Mesenchymal stem cell (in vitro differentiated cells and primary cell): ENCODE data around the gene INO80C.

Source experiments
- DNase-seq: peaks from one replicate; pipeline ENCODE4 v3.0.0-alpha.2; 2013
- H2AFZ ChIP-seq: one replicate; pipeline ENCODE4 v1.6.1; 2013; ENCODE audit warnings: low read depth, mild to moderate bottlenecking, control low read depth, inconsistent platforms, low read length, moderate library complexity
- H2AK5ac ChIP-seq: 2 replicates; pipeline ENCODE4 v1.6.1; 2013; ENCODE audit warnings: low read length, moderate library complexity, mild to moderate bottlenecking, inconsistent platforms; ENCODE audit not compliant: severe bottlenecking
- H2BK120ac ChIP-seq: one replicate; pipeline ENCODE4 v1.6.1; 2013; ENCODE audit warnings: low read depth, mild to moderate bottlenecking, inconsistent platforms, low read length, moderate library complexity
- H2BK12ac ChIP-seq, 2 experiments: one replicate each; pipeline ENCODE4 v1.6.1; 2013; ENCODE audit warnings: inconsistent platforms in 2 of 2, low read length in 2 of 2, mild to moderate bottlenecking in 2 of 2, moderate library complexity in 2 of 2, control low read depth in 1 of 2
- H2BK15ac ChIP-seq: one replicate; pipeline ENCODE4 v1.6.1; 2013; ENCODE audit warnings: mild to moderate bottlenecking, low read depth, inconsistent platforms; ENCODE audit not compliant: poor library complexity, severe bottlenecking
- H2BK5ac ChIP-seq: 2 replicates; pipeline ENCODE4 v1.6.1; 2013; ENCODE audit warnings: low read depth, mild to moderate bottlenecking, low read length, control low read depth, inconsistent platforms; ENCODE audit not compliant: poor library complexity, severe bottlenecking
- H3K14ac ChIP-seq, 2 experiments: one replicate each; pipeline ENCODE4 v1.6.1; 2013; ENCODE audit warnings: inconsistent platforms in 2 of 2, low read length in 2 of 2, control low read depth in 1 of 2, mild to moderate bottlenecking in 1 of 2, moderate library complexity in 1 of 2
- H3K18ac ChIP-seq, 2 experiments: one replicate each; pipeline ENCODE4 v1.6.1; 2013; ENCODE audit warnings: inconsistent platforms in 2 of 2, low read length in 2 of 2, control low read depth in 1 of 2, low read depth in 1 of 2, mild to moderate bottlenecking in 1 of 2
- H3K23ac ChIP-seq, 2 experiments: one replicate each; pipeline ENCODE4 v1.6.1; 2013; ENCODE audit warnings: inconsistent platforms in 2 of 2, low read length in 2 of 2, mild to moderate bottlenecking in 2 of 2, moderate library complexity in 2 of 2, control low read depth in 1 of 2
- H3K27ac ChIP-seq: 2 replicates; pipeline ENCODE4 v1.5.1; 2013; ENCODE audit warnings: mild to moderate bottlenecking, moderate library complexity, low read length, control low read depth, inconsistent platforms; ENCODE audit not compliant: poor library complexity, severe bottlenecking
- H3K27me3 ChIP-seq, 2 experiments: 2 replicates each; pipeline versions ENCODE4 v1.6.1 to v1.7.0; 2013; ENCODE audit warnings: low read length in 2 of 2, mild to moderate bottlenecking in 2 of 2, moderate library complexity in 2 of 2, control low read depth in 1 of 2, inconsistent platforms in 1 of 2; ENCODE audit not compliant: control insufficient read depth in 1 of 2, insufficient read depth in 1 of 2
- H3K36me3 ChIP-seq, 2 experiments: 2 replicates each; pipeline versions ENCODE4 v1.6.1 to v1.7.0; 2013; ENCODE audit warnings: low read length in 2 of 2, control low read depth in 1 of 2, inconsistent platforms in 1 of 2, low read depth in 1 of 2, mild to moderate bottlenecking in 1 of 2; ENCODE audit not compliant: insufficient read depth in 2 of 2, control insufficient read depth in 1 of 2
- H3K4ac ChIP-seq, 2 experiments: one replicate each; pipeline ENCODE4 v1.6.1; 2013; ENCODE audit warnings: inconsistent platforms in 2 of 2, low read length in 2 of 2, mild to moderate bottlenecking in 2 of 2, moderate library complexity in 2 of 2, control low read depth in 1 of 2, low read depth in 1 of 2
- H3K4me1 ChIP-seq: 2 replicates; pipeline ENCODE4 v1.6.1; 2013; ENCODE audit warnings: low read depth, low read length, control low read depth; ENCODE audit not compliant: control insufficient read depth, insufficient read depth
- H3K4me2 ChIP-seq: 2 replicates; pipeline ENCODE4 v1.6.1; 2013; ENCODE audit warnings: low read length, mild to moderate bottlenecking, inconsistent platforms; ENCODE audit not compliant: poor library complexity, severe bottlenecking
- H3K4me3 ChIP-seq, 2 experiments: 2 replicates each; pipeline versions ENCODE4 v1.5.1 to v1.7.0; 2013; ENCODE audit warnings: low read length in 2 of 2, mild to moderate bottlenecking in 2 of 2, control low read depth in 1 of 2, low read depth in 1 of 2; ENCODE audit not compliant: insufficient read depth in 1 of 2
- H3K79me1 ChIP-seq: replicated peaks from 2 replicates; pipeline ENCODE4 v1.6.1; 2013; ENCODE audit warnings: mild to moderate bottlenecking, control low read depth, low read length, inconsistent platforms; ENCODE audit not compliant: poor library complexity, severe bottlenecking
- H3K9ac ChIP-seq: 2 replicates; pipeline ENCODE4 v1.7.0; 2013; ENCODE audit warnings: mild to moderate bottlenecking, low read length, moderate library complexity
- H3K9me3 ChIP-seq: 2 replicates; pipeline ENCODE4 v1.7.0; 2013; ENCODE audit warnings: mild to moderate bottlenecking, low read length; ENCODE audit not compliant: control insufficient read depth
- H4K8ac ChIP-seq: one replicate; pipeline ENCODE4 v1.6.1; 2013; ENCODE audit warnings: inconsistent platforms, mild to moderate bottlenecking, low read length, moderate library complexity
- H4K91ac ChIP-seq: one replicate; pipeline ENCODE4 v1.6.1; 2013; ENCODE audit warnings: mild to moderate bottlenecking, low read length, inconsistent platforms
- WGBS: methylation state at CpG from one replicate; pipeline ENCODE4 v1.1.7; 2013; ENCODE audit warnings: mixed read lengths; 5-methylcytosine and 5-hydroxymethylcytosine counted together

Gene INO80C

GRCh38 chr18:35460736-35461161 lies 37.0 kb downstream of the INO80C start:
- H3K36me3 ChIP-seq = no peaks in the 10 kb centered on the region
- H2BK5ac ChIP-seq = no peak overlapping the region
- H3K4me2 ChIP-seq = no peak overlapping the region
- H3K4me1 ChIP-seq = peaks cover 20% of the 10 kb centered on the region
- no peaks in the 10 kb centered on the region for H3K9me3 ChIP-seq
- H3K4ac ChIP-seq = peak overlapping the region in 1 of 2 experiments; percentile 63
- no peak overlapping the region for H2AK5ac ChIP-seq
- no peak overlapping the region for H3K18ac ChIP-seq
- WGBS = 0% methylated on average over 1 of the region's 1 CpG
- H4K91ac ChIP-seq = no peak overlapping the region
- no peak overlapping the region for H3K27ac ChIP-seq
- H3K4me3 ChIP-seq = no peak overlapping the region
- H3K27me3 ChIP-seq = no peaks in the 10 kb centered on the region
- H3K14ac ChIP-seq = no peak overlapping the region
- H2BK120ac ChIP-seq = no peak overlapping the region
- peak; percentile 62 for DNase-seq
- no peak overlapping the region for H2AFZ ChIP-seq
- H2BK15ac ChIP-seq = no peak overlapping the region
- no peak overlapping the region for H2BK12ac ChIP-seq
- H4K8ac ChIP-seq = no peak overlapping the region
- H3K79me1 ChIP-seq = no peaks in the 10 kb centered on the region
- no peak overlapping the region for H3K23ac ChIP-seq
- H3K9ac ChIP-seq = no peak overlapping the region

- Histone ChIP-seq H3K27ac (no peak overlapping the region), H3K14ac (no peak overlapping the region), H4K8ac (no peak overlapping the region), H4K91ac (peak overlapping the region; percentile 55), H3K4me3 (no peak overlapping the region), H2AK5ac (no peak overlapping the region), H3K79me1 (no peaks in the 10 kb centered on the region), H3K18ac (peak overlapping the region; percentile 55 to 62), H3K23ac (no peak overlapping the region), H2BK12ac (peak overlapping the region; percentile 54 to 55), H3K36me3 (no peaks in the 10 kb centered on the region), H3K9me3 (no peaks in the 10 kb centered on the region), H3K4ac (peak overlapping the region; percentile 20 to 42), H2BK15ac (no peak overlapping the region), H2BK120ac (no peak overlapping the region), H2AFZ (no peak overlapping the region), H3K27me3 (no peaks in the 10 kb centered on the region), H3K4me2 (no peak overlapping the region), H3K9ac (no peak overlapping the region), H2BK5ac (no peak overlapping the region), H3K4me1 (peaks cover 20% of the 10 kb centered on the region)
- DNase-seq = no peak
- WGBS = 79% methylated on average over 2 of the region's 2 CpGs
These were observed 37.8 kb downstream of the INO80C start for GRCh38 chr18:35459997-35460396.

GRCh38 chr18:35458677-35459441 lies 38.9 kb downstream of the INO80C start:
- no peak overlapping the region for H2BK15ac ChIP-seq
- 36% methylated on average over 4 of the region's 4 CpGs for WGBS
- H3K27ac ChIP-seq = peak overlapping the region; percentile 9
- no peaks in the 10 kb centered on the region for H3K36me3 ChIP-seq
- H4K91ac ChIP-seq = no peak overlapping the region
- no peaks in the 10 kb centered on the region for H3K79me1 ChIP-seq
- H3K27me3 ChIP-seq = no peaks in the 10 kb centered on the region
- H3K23ac ChIP-seq = no peak overlapping the region
- H2BK5ac ChIP-seq = no peak overlapping the region
- H3K9ac ChIP-seq = no peak overlapping the region
- peak overlapping the region in 1 of 2 experiments; percentile 53 for H3K4ac ChIP-seq
- peaks cover 20% of the 10 kb centered on the region for H3K4me1 ChIP-seq
- no peak overlapping the region for H2BK120ac ChIP-seq
- peak overlapping the region; percentile 24 to 67 for H3K18ac ChIP-seq
- no peak overlapping the region for H2AFZ ChIP-seq
- H3K4me2 ChIP-seq = no peak overlapping the region
- peak overlapping the region in 1 of 2 experiments; percentile 82 for H2BK12ac ChIP-seq
- H2AK5ac ChIP-seq = no peak overlapping the region
- H3K9me3 ChIP-seq = no peaks in the 10 kb centered on the region
- no peak overlapping the region for H3K4me3 ChIP-seq
- H4K8ac ChIP-seq = no peak overlapping the region
- DNase-seq = peak; percentile 89
- H3K14ac ChIP-seq = peak overlapping the region in 1 of 2 experiments; percentile 61

- Histone ChIP-seq H3K14ac (peak overlapping the region in 1 of 2 experiments; percentile 61), H3K18ac (peak overlapping the region; percentile 6 to 74), H4K91ac (peak overlapping the region; percentile 41), H3K4me2 (no peak overlapping the region), H3K9me3 (no peaks in the 10 kb centered on the region), H2BK120ac (no peak overlapping the region), H3K23ac (no peak overlapping the region), H3K9ac (no peak overlapping the region), H3K4me3 (no peak overlapping the region), H3K4me1 (peaks cover 20% of the 10 kb centered on the region), H3K27me3 (no peaks in the 10 kb centered on the region), H2BK15ac (no peak overlapping the region), H3K4ac (peak overlapping the region in 1 of 2 experiments; percentile 53), H2BK5ac (no peak overlapping the region), H2AK5ac (no peak overlapping the region), H2BK12ac (peak overlapping the region; percentile 63 to 64), H3K79me1 (no peaks in the 10 kb centered on the region), H2AFZ (no peak overlapping the region), H3K27ac (no peak overlapping the region), H3K36me3 (no peaks in the 10 kb centered on the region), H4K8ac (no peak overlapping the region)
- 34% methylated on average over 1 of the region's 1 CpG for WGBS
- peak; percentile 25 for DNase-seq
These were observed 39.5 kb downstream of the INO80C start for GRCh38 chr18:35458271-35458670.
